Activated CD4-positive, alpha-beta T cell treated with anti-CD3 and anti-CD28 coated beads, Interleukin-10, Interleukin-2, amounts not matched to agents 100 ng/mL and 50 ng/mL, durations not matched to agents 16 hours and 8 hours (primary cell): Measurements from ENCODE around the gene ESRP2.

Experiments
- DNase-seq: peaks from one replicate; pipeline ENCODE4 v3.0.0-alpha.2; 2020

The ESRP2 gene

DNA sequence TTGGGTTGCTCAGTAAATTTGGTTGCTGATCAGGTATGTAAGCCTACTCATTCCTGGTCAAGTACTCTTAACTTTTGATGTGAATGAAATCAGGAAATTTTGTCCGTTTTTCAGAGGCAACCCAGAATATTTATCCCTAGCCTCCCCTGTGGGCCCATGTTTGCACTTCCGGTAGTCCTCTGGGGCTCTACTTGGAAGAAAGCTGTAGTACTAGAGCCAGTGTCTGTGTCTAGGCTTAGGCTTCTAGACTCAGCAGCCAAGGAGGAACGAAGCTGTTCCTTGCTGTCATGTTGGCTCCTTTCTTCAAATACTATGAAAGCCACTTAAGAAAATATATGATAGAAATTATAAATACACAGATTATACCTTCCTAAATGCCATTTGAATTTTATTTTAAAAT lies 21.2 kb downstream of the ESRP2 start:
- no peak for DNase-seq

GRCh38 chr16:68206245-68206644 lies 29.7 kb downstream of the ESRP2 start:
- DNase-seq: no peak

- DNase-seq: no peak
Measured at GRCh38 chr16:68202091-68202519, 33.8 kb downstream of the ESRP2 start.

DNA sequence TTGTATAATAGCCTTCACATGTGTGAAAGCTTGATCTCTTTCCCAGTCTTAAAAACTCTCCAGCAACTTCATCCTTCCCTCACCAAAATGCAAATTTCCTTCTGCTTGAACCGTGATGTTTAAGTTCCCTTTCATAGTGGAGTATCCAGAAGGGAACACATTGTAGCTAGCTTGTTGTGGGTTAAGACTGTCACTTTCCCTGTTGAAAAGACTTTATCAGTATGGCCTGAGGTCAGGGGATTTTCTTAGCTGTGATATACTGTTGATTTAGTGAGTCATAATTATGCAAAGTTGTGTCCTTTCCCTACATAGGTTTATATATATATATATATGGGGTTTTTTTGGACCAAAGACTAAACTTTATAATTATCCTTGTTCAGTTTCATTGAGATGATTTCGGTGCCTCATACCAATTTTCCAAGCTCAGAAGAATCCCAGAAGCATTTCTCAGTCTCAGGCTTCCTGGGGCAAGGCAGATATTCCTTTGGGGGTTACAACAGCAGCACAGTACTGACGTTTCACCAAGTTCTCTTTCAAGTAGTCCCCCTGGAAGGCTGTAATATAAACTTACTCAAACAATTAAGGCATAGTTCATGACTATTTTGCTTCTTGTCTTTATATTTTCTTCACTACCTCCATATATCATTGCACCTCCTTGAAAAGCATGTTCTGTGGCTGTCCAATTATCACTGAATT lies 35.7 kb downstream of the ESRP2 start:
- no peak for DNase-seq

DNA sequence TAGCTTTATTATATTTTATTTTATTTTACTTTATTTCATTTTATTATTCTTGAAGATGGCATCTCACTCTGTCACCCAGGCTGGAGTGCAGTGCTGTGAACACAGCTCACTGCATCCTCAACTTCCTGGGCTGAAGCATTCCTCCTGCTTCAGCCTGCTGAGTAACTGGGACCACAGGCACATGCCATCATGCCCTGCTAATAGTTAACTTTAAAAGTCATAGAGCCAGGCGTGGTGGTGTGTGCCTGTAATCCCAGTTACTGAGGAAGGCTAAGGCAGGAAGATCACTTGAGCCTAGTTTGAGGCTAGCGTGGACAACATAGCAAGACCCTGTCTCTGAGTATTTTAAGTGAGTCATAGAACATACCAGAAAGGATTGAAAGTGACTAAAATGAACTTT lies 38.7 kb downstream of the ESRP2 start:
- DNase-seq: no peak

DNA sequence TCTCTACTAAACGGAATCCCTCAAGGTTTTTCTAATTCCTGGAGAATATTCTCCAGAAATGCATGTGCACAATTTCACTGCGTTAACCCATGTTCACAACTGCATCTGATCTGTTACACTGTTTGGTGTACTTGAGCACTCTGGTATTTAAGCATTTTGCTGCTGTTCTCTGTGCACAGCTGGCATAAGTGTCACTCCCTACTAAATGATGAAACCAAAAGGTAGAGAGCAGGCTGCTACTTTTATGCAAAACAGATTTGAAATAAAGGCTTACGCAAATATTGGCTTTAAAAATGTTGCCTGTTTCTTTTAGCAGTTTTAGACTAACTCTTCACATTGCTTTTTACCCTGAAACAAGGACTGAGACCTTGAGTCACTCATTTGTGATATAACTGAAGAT lies 41.7 kb downstream of the ESRP2 start:
- DNase-seq: no peak

DNA sequence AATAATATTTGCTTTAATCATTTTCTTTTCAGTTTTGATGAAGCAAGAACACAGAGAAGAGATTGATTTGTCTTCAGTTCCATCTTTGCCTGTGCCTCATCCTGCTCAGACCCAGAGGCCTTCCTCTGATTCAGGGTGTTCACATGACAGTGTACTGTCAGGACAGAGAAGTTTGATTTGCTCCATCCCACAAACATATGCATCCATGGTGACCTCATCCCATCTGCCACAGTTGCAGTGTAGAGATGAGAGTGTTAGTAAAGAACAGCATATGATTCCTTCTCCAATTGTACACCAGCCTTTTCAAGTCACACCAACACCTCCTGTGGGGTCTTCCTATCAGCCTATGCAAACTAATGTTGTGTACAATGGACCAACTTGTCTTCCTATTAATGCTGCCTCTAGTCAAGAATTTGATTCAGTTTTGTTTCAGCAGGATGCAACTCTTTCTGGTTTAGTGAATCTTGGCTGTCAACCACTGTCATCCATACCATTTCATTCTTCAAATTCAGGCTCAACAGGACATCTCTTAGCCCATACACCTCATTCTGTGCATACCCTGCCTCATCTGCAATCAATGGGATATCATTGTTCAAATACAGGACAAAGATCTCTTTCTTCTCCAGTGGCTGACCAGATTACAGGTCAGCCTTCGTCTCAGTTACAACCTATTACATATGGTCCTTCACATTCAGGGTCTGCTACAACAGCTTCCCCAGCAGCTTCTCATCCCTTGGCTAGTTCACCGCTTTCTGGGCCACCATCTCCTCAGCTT lies 45.0 kb downstream of the ESRP2 start:
- DNase-seq: no peak

GRCh38 chr16:68190081-68190480 lies 45.8 kb downstream of the ESRP2 start:
- no peak for DNase-seq

DNA sequence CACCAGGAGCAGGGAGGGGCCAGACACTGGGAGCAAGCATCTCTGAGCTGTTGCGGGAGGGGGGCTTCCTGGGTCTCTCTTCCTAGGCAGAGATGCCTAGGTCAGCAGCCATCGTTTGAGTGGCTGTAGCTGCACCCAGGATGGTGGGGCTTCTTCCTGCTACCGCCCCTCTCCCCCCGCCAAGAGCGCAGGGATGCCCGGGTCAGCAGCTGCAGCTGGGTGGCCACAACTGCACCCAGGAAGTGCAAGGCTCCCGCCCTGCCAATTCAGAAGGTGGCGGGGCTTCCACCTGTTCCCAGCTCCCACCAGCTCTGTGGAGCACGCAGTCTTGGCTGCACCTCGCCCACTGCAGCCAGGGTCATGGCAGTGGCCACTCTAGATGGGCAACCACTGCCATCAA lies 47.8 kb downstream of the ESRP2 start:
- no peak for DNase-seq

GRCh38 chr16:68187505-68187904 lies 48.4 kb downstream of the ESRP2 start:
- DNase-seq: no peak

DNA sequence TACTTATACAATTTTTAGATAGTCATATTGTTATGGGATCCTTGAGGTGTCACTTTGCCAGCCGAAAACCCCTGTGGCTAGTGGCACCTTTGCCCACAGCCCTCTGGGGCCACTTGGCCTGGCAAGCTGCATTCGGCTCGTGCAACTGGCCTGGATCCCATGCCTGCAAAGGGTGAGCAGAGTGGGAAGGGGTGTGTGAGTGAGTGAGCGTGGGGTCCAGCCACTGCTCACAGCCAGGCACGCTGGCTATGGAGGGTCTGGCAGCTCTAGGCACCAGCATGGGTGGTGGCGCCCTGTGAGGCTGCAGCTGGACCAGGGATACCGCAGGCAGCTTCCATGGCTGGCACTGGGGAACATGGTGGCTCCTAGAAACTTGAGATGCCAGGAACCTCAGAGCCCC lies 49.0 kb downstream of the ESRP2 start:
- DNase-seq: no peak

GRCh38 chr16:68183046-68183445 lies 52.9 kb downstream of the ESRP2 start:
- DNase-seq: no peak

DNA sequence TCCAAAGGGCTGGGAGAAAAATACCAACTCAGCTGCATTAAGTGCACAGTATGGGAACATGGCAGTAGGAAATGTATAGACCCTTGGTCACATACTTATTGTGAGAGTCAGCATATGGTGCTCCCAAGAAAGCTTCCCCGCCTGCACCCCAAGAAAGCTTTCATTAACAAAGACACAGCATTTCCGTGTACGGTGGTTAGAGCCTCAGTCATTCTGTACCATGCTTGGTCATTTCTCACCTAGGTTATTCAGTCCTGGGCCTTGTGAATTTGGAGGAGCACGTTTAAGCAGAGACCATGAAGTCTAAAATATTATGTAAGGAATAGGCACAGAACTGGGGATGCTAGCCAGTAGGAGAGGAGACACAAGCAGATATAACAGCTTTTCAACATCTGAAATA lies 56.1 kb downstream of the ESRP2 start:
- peak; percentile 54 for DNase-seq

GRCh38 chr16:68179196-68179795 lies 56.6 kb downstream of the ESRP2 start:
- no peak for DNase-seq
